HG02588 (cell line): ENCODE results near the gene KCNG4.
"Not testable (repeated sequence)": the region's sequence is repeated elsewhere in the genome, so short reads cannot be mapped to it uniquely, and the experiment has no call there.

Experiments
- ATAC-seq: cut with Tn5 transposase; IDR thresholded peaks from one replicate; pipeline ENCODE4 v1.9.1; 2021; ENCODE audit warnings: mild to moderate bottlenecking, moderate library complexity; ENCODE audit not compliant: unreplicated experiment

Gene KCNG4

DNA sequence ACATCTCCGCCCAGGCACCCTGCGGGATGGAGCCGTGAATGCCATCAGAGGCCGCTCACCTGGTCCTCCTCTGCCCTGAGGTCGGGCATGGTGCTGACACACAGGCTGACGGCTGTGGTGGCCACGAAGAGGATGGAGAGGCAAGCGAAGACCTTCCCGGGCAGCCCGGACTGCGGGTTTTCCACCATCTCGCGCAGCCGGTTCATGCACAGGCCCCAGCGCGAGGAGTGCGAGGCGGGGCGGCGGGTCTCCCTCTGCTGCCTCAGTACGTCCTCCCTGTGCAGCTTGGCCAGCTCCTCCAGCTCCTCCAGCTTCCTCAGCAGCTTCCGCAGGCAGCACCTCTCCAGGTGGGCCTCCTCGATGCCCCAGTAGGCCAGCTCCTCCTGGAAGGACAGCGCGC is 3.1 kb downstream of the KCNG4 start:
- ATAC-seq: no peak

DNA sequence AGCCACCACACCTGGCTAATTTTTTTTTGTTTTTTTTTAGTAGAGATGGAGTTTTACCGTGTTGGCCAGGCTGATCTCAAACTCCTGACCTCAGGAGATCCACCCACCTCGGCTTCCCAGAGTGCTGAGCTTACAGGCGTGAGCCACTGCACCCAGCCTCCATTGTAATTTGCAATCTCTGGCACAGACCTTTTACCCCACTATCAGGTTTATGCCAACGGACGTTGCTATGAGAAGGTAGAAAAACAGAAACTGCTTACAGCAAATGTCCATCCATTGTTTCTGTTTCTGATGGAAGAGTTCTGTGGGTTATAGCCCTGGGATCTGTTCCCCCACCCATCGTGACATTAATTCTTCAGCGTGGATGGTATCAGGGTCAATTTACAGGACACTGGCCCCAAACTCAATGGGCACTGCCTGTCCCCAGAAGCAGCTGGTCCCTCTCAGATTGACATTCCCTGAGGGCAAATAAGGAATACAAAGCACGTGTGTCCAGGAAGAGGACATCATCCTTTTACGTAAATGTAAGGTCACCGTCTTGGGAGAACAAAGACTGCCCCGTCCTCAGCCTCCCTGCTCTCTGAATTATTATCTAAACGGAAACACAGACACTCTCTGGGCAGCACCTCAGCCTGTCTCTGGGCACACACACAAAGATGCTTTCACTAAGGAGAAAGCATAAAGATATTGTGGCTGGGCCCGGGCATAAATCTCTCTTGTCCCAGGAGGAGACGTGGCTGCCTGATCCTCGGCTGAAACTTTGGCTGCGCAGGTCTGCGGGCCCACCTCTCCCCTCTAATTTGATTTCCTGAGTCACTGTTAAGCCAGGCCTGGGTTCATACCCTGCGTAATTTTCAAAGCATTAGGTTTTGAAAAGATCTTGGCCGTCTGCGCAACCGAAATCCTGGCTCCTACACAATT is 5.2 kb downstream of the KCNG4 start:
- ATAC-seq: no peak

DNA sequence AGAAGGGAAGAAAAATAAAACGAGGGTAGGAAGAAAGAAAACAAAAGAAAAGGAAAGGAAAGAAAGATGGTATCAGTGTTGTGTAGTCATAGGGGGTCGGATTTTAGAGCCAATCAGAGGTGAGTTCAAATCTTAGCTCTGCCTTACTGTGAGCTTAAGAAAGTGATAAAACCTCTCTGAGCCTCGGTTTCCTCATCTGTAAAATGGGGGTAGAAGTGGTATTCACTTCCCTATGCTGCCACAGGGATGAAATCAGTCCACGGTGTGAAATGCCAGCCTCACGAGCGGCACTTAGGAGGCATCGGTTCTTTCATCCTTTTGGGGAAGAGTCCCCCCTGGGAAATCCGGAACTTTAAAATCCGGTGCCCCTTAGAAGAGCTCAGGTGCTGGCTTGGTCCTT is 6.1 kb downstream of the KCNG4 start:
- ATAC-seq: no peak

DNA sequence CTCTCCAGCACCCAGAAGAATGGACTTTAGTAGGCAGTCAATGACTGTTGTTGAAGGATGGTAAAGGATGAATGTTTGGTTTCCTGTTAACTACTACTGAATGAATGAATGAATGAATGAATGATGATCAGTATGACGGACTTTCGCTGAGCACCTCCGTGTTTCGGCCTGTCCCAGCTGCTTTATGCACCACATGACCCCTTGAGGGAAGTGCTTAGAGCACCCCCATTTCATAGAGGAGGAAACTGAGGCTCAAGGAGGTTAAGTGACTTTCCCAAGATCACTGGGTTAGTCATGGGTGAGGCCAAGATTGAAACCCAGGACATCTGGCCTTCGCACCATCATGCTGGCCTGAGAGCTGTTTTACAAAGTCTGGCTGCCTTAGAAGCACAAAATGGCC is 6.8 kb downstream of the KCNG4 start:
- ATAC-seq: no peak

DNA sequence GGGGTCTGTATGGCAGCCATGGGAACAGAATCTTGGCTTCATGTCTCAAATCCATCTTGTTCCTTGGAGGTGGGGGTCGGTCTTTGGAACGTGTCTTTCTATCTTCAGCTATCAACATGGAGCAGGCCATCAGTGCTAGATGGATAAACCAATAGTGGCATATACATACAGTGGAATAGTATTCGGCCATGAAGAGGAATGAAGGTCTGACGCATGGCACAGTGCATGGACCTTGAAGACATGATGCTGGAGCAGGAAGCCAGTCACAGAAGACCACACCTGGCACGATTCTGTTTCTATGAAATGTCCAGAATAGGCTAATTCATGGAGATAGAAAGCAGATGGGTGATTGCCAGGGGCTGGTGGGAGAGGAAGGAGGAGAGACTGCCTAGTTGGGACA is 7.8 kb downstream of the KCNG4 start:
- ATAC-seq: no peak

DNA sequence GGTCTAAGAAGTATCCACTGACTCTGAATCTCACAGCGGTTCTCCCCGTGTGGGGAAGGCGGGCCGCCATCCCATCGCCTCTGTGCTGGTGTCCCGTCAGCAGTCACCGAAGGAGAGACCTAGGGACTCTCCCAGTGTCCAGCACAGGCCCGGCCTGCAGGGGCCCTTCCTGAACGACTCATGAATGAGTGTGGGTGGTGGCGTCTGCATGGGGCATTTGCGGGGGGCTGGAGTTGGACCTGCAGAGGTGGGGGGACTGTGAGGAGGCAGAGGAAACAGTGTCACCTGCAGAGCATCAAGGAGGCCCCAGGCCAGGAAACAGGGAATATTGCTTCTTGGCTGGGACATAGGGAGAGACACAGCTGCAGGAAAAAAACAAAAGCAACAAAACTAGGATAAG is 10.3 kb downstream of the KCNG4 start:
- ATAC-seq: no peak

DNA sequence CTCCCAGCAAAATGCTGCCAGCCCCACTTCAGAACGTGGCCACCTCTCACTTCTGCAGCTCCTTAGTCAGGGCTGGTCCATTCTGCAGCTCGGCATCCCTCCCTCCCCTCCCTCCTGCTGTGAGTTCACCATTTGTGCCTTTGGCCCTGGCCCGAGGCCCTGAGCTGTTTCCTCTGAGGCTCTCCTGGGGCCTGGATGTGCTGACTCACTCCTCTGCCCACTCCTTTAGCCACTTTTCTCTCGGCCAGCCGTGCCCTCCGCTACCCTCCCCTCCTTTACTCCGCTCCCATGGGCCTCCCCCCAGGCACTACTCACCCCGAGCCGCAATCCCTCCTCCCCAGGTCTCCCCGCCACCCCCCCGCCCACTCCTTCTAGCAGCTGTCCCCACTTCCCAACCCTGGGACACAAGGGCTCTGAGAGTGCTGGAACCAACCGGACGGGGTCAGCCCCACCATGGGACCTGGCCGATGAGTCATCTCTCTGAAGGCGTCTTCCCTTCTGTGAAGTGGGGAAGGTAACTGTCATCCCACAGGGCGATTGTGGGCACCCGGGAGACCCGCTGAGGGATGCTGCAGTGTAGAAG is 11.5 kb downstream of the KCNG4 start:
- no peak for ATAC-seq

DNA sequence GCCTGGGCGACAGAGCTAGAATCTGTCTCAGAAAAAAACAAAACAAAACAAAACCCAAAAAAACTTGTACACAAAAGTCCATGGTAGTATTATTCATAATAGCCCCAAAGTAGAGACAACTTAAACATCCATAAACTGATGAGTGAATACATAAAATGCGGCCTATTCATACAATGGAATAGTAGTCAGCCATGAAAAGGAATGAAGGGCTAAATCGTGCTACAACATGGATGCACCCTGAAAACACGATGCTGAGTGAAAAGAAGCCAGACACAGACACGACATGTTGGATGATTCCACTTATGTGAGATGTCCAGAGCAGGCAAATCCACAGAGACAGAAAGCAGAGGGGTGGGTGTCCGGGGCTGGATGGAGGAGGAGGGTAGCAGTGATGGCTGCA is 12.3 kb downstream of the KCNG4 start:
- no peak for ATAC-seq

DNA sequence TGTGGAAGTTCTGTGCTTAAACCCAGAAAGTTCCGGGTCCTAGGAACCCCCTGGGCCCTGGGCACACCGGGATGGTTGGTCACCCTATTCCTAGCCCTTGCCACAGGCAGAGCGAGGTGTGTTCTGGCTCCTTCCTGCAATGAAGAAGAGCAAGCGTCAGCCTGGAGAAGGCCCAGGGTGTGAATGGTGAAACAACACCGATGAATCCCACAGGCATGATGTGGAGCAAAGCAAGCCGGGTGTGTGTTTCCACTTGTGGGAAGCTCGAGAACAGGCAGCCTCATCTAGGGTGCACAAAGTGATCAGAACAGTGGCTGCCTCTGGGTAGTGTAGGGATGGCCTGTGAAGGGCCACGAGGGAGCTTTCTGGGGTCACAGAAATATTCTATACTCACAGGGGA is 13.8 kb downstream of the KCNG4 start:
- ATAC-seq: no peak

DNA sequence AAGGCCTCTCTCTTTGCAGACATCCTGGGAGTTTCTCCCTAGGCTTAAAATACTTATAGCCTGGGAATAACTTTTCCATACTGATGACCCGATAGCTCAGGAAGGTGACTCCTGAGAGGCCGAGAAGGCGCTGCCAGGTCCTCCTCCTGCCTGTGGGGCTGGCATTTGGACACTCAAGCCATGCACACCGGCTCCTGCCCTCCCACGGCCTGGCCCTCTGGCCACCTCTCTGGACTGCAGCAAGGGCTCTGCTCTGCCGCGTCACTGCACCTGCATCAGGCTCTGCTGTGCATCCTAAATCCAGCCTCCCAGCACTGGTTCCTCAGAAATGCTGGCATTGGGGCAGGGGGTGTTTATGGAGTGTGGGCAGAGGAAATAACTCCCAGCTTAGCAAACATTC is 14.2 kb downstream of the KCNG4 start:
- ATAC-seq: no peak

DNA sequence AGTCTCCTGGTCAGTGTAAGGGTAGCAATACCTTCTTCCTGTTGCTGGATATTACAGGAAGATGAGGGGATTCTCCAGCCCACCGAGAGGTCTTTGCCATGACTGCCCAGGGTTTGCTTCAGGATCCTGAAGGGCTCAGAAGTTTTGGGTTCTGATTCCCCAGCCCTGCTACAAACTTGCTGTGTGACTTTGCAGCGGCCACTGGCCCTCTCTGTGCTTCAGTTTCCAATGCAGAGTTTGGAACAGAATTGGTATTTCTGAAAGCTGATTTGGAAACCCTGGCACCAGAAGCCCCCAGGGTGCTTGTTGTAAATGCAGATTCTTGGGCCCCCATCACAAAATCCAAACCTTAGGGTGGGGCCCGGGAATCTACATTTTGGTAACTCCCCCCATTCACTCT is 14.7 kb downstream of the KCNG4 start:
- ATAC-seq: no peak

DNA sequence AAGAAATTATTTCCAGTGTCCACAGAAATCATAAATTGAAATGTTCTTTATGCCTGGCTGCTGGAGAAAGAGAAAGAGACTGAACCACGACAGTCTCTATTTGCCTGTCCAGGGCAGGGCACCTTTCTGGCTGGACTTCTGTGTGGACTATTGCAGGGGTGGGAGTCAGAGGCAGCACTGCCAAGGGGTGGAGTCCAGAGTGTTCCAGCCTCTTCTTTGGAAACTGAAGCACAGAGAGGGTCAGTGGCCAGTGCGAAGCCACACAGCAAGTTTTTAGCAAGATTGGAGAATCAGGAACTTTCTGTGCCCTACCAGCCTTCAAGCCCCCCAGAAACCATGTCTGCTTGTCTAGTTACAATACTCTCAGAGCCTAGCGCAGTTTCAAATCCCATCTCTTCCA is 15.3 kb downstream of the KCNG4 start:
- ATAC-seq: no peak

DNA sequence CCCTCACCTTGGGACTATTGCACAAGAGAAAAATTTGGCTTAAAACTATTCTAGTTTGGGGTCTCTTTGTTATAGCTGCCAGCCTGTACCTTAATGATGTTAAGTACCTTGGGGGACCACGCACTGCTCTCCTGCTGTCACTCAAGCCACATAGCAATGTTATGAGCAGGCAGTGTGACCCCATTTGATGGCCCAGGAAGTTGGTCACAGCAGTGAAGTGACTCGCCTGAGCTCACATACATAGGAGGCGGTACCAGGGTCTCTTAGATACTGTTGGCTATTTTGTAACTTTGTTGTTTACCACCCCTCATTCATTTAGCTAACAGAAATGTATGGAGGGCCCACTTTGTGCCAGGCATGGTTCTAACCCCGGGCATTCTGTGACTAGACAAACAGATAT is 16.4 kb downstream of the KCNG4 start:
- no peak for ATAC-seq

DNA sequence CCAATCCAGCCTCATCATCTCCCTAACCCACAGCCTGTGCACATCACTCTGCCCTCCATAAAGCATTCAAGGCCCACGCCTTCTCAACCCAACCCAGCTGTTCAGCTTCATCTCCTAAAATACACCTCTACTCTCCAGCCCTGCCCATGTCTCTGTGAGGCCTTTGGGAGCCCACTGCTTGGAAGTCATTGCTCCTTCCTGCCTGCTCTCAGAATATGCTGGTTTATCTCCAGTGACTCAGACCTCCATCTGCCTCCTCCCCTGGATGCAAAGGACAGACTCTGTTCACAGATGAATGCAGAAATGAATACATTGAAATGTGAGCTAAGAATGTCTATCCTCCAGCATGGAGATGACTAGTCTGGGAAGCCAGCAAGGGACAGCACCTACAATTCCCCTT is 19.0 kb downstream of the KCNG4 start:
- ATAC-seq: no peak

DNA sequence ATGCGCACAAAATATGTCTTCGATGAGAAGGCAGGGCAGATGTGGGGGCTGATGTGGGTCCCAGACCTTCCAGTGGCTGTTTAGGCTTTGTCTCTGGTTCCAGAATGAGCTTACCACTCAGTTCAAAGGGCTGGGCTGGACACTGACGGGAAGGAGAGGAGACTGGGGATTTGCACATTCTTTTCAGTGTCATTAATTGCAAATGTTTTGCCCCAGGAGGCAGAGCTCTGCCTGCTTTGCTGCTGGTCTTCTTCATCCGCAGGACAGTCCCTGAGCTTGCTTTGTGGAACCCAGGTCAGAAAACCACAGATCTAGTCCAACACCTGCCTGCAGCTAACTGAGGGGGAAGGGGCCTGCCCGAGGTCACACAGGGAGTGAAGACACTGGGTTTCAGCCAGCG is 20.9 kb downstream of the KCNG4 start:
- no peak for ATAC-seq

DNA sequence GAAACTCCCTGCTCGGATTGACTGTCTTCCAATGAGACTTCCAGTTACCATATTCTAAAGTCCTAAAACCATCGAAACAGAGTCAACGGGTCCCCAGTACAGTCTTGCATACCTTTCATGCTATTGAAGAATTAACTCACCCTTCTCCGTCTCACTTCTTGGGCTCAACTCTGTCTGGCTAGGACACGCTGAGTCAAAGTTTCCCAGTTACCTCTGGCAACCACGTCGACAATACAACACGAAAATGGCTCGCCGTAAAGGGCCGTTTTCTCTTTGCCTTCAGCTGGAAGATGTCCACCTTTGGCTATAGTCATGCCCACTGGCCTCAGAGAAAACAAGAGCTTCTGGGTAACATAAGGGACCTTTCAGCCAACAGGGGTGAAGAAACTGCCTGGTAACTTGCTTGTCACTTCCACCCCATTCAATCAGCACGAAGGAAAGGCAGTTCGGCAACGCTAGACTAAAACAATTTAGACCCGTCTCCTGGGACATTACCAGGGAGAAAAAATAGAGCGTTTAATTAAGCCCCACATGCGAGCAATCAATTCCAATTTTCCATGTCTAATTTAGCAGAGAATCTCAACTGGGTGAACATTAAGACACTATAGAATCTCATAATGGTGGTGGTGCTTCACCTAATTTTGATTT is 21.5 kb downstream of the KCNG4 start:
- no peak for ATAC-seq

DNA sequence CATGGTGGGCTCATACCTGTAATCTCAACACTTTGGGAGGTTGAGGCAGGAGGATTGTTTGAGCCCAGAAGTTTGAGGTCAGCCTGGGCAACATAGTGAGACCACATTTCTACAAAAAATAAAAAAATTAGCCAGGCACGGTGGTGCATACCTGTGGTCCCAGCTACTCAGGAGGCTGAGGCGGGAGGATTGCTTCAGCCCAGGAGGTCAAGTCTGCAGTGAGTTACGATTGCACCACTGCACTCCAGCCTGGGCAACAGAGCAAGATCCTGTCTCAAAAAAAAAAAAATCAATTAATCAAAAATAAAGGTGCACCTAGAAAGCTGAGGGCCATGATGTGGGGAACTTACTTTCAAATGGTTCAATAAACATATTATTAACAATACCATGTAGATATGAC is 23.7 kb downstream of the KCNG4 start:
- not testable (repeated sequence) for ATAC-seq

DNA sequence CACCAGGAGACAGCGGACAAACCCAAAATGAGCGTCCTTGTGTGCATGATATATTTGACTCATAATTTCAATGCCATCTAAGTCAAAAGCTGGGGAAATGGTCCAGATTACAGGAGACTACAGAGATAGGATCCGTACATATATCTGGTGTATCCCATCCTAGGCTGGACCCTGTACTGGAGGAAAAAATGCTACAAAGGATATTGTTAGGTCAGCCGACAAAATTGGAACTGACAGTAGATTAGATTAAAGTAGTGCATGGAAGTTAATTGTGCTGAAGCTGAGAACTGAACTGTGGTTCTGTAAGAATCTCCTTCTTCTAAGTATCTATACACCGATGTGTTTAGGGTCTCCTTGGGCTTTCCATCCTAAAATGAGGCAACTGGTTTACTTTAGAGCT is 24.3 kb downstream of the KCNG4 start:
- no peak for ATAC-seq

DNA sequence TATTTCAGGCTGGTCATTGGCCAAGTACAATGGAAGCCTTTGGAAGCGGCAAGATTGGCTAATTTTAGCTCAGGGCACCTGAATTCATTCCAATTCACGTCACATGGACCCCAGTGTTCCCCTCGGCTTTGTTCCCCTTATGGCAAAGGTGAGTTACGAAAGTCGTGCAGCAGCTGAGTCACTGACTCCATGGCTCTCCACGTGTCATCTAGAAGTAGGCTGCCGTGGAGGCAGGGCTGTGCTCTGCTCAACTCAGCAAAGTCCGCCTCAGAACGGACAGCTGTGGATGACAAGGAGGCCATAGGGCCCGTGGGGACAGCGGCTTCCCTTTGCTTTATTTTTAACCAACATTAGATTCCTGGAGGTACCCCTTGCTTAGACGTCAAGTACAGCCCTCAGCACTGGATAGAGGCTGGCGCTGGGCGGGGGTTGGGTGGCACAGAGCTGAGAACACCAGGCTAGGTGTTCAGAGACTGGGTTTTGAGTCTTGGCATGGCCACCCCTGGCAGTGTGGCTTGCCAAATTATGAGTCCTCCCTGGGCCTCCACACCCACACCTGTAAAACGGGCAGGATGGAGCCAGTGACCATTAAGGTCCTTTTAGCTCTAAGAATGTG is 25.3 kb downstream of the KCNG4 start:
- ATAC-seq: no peak

DNA sequence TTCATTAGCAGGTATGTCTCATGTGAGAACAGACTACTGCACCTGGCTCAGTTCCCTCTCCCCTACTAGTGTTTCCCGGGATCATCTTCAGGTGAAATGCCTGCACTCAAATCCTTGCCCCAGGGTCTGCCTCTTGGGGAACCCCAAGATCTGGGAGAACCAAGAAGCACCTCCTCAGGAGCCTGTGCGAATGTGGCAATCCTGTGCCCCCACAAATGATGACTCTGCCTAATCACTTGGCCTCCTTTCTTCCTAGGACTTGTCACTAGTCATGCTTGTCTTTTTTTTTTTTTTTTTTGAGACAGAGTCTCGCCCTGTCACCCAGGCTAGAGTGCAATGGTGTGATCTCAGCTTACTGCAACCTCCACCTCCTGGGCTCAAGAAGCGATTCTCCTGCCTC is 27.2 kb downstream of the KCNG4 start:
- ATAC-seq: no peak

DNA sequence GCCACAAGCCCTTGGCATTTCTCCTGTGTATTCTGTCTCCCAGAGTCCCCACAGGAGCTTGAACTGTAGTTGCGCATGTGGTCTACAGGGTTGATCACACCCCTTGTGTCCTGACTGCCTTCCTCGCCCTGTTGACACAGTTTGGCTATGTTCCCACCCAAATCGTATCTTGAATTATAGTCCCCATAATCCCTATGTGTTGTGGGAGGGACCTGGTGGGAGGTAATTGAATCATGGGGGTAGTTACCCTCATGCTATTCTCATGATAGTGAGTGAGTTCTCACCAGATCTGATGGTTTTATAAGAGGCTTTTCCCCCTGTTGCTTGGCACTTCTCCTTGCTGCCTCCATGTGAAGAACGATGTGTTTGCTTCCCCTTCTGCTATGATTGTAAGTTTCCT is 27.7 kb downstream of the KCNG4 start:
- ATAC-seq: no peak

DNA sequence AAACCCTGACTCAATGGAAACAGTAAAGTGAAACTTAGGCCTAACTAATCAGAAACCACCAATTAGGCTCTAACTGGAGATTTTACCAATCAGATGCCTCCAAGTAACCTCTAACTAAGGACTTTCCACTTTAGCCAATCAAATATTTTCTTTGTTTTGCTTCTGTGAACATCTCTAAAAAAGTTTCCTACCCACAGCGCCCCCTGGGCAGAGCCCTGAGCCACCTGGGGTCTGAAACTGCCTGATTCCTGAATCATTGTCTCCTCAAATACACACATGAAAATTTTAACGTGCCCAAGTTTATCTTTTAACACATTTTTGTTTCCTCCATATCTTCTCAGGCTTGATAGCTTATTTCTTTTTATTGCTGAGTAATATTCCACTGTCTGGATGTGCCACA is 29.8 kb downstream of the KCNG4 start:
- ATAC-seq: no peak
